ENCODE measurements around the gene RETREG1.

Gene RETREG1

GRCh38 chr5:16570121-16570815 is 46.5 kb downstream of the RETREG1 start:
- no peaks in the 10 kb centered on the region for H3K9me3 ChIP-seq (ENCODE audit: low read length)
- H3K36me3 ChIP-seq (ENCODE audit: insufficient read depth, low read length), result no peaks in the 10 kb centered on the region
- peaks cover 7% of the 10 kb centered on the region for H3K27me3 ChIP-seq (ENCODE audit: insufficient read depth, low read length)
- no peak overlapping the region for H3K4me3 ChIP-seq (ENCODE audit: low read length)
- H3K4me1 ChIP-seq (ENCODE audit: insufficient read depth, low read length), result peaks cover 2% of the 10 kb centered on the region
- no peak overlapping the region for H2AFZ ChIP-seq (ENCODE audit: low read depth, low read length)

GRCh38 chr5:16568875-16569580 is 47.8 kb downstream of the RETREG1 start:
- H3K27me3 ChIP-seq (ENCODE audit: insufficient read depth, low read length), result peaks cover 3% of the 10 kb centered on the region
- H3K36me3 ChIP-seq (ENCODE audit: insufficient read depth, low read length), result no peaks in the 10 kb centered on the region
- H3K4me3 ChIP-seq (ENCODE audit: low read length), result no peak overlapping the region
- no peaks in the 10 kb centered on the region for H3K9me3 ChIP-seq (ENCODE audit: low read length)
- H2AFZ ChIP-seq (ENCODE audit: low read depth, low read length), result no peak overlapping the region
- no peaks in the 10 kb centered on the region for H3K4me1 ChIP-seq (ENCODE audit: insufficient read depth, low read length)

GRCh38 chr5:16567365-16567764 is 49.4 kb downstream of the RETREG1 start:
- H3K4me3 ChIP-seq (ENCODE audit: low read length), result no peak overlapping the region
- no peaks in the 10 kb centered on the region for H3K36me3 ChIP-seq (ENCODE audit: insufficient read depth, low read length)
- H2AFZ ChIP-seq (ENCODE audit: low read depth, low read length), result no peak overlapping the region

GRCh38 chr5:16565118-16565517 is 51.7 kb downstream of the RETREG1 start:
- no peaks in the 10 kb centered on the region for H3K4me1 ChIP-seq (ENCODE audit: insufficient read depth, low read length)
- H3K27me3 ChIP-seq (ENCODE audit: insufficient read depth, low read length), result no peaks in the 10 kb centered on the region
- no peak overlapping the region for H3K4me3 ChIP-seq (ENCODE audit: low read length)
- H3K9me3 ChIP-seq (ENCODE audit: low read length), result no peaks in the 10 kb centered on the region
- H2AFZ ChIP-seq (ENCODE audit: low read depth, low read length), result no peak overlapping the region
- no peaks in the 10 kb centered on the region for H3K36me3 ChIP-seq (ENCODE audit: insufficient read depth, low read length)

More at GRCh38 chr5:16567365-16567764, 49.4 kb downstream of the RETREG1 start:
- Histone ChIP-seq H3K4me1 (ENCODE audit: insufficient read depth, low read length) (no peaks in the 10 kb centered on the region), H3K27me3 (ENCODE audit: insufficient read depth, low read length) (peaks cover 3% of the 10 kb centered on the region), H3K9me3 (ENCODE audit: low read length) (no peaks in the 10 kb centered on the region)

GRCh38 chr5:16564248-16564867 is 52.4 kb downstream of the RETREG1 start:
- no peaks in the 10 kb centered on the region for H3K9me3 ChIP-seq (ENCODE audit: low read length)

GRCh38 chr5:16563686-16564085 is 53.1 kb downstream of the RETREG1 start:
- Histone ChIP-seq H3K36me3 (ENCODE audit: insufficient read depth, low read length) (no peaks in the 10 kb centered on the region), H3K9me3 (ENCODE audit: low read length) (no peaks in the 10 kb centered on the region), H3K27me3 (ENCODE audit: insufficient read depth, low read length) (no peaks in the 10 kb centered on the region), H3K4me1 (ENCODE audit: insufficient read depth, low read length) (no peaks in the 10 kb centered on the region), H3K4me3 (ENCODE audit: low read length) (no peak overlapping the region), H2AFZ (ENCODE audit: low read depth, low read length) (no peak overlapping the region)

More at GRCh38 chr5:16564248-16564867, 52.4 kb downstream of the RETREG1 start:
- H3K4me1 ChIP-seq (ENCODE audit: insufficient read depth, low read length), result no peaks in the 10 kb centered on the region
- no peaks in the 10 kb centered on the region for H3K36me3 ChIP-seq (ENCODE audit: insufficient read depth, low read length)
- H2AFZ ChIP-seq (ENCODE audit: low read depth, low read length), result no peak overlapping the region
- no peaks in the 10 kb centered on the region for H3K27me3 ChIP-seq (ENCODE audit: insufficient read depth, low read length)
- no peak overlapping the region for H3K4me3 ChIP-seq (ENCODE audit: low read length)

- Histone ChIP-seq H3K4me1 (ENCODE audit: insufficient read depth, low read length) (peaks cover 6% of the 10 kb centered on the region), H2AFZ (ENCODE audit: low read depth, low read length) (no peak overlapping the region), H3K4me3 (ENCODE audit: low read length) (no peak overlapping the region), H3K9me3 (ENCODE audit: low read length) (no peaks in the 10 kb centered on the region), H3K36me3 (ENCODE audit: insufficient read depth, low read length) (no peaks in the 10 kb centered on the region), H3K27me3 (ENCODE audit: insufficient read depth, low read length) (no peaks in the 10 kb centered on the region)
Observed at GRCh38 chr5:16561660-16562059, 55.1 kb downstream of the RETREG1 start.

- Histone ChIP-seq H3K4me1 (ENCODE audit: insufficient read depth, low read length) (peaks cover 6% of the 10 kb centered on the region), H3K36me3 (ENCODE audit: insufficient read depth, low read length) (no peaks in the 10 kb centered on the region), H3K4me3 (ENCODE audit: low read length) (no peak overlapping the region)
Observed at GRCh38 chr5:16559702-16560101, 57.1 kb downstream of the RETREG1 start.

GRCh38 chr5:16558984-16559629 is 57.7 kb downstream of the RETREG1 start:
- H2AFZ ChIP-seq (ENCODE audit: low read depth, low read length), result no peak overlapping the region

More at GRCh38 chr5:16559702-16560101, 57.1 kb downstream of the RETREG1 start:
- Histone ChIP-seq H2AFZ (ENCODE audit: low read depth, low read length) (no peak overlapping the region), H3K27me3 (ENCODE audit: insufficient read depth, low read length) (no peaks in the 10 kb centered on the region), H3K9me3 (ENCODE audit: low read length) (no peaks in the 10 kb centered on the region)

GRCh38 chr5:16557477-16557876 is 59.3 kb downstream of the RETREG1 start:
- no peaks in the 10 kb centered on the region for H3K27me3 ChIP-seq (ENCODE audit: insufficient read depth, low read length)
- H3K4me1 ChIP-seq (ENCODE audit: insufficient read depth, low read length), result peaks cover 6% of the 10 kb centered on the region
- H3K9me3 ChIP-seq (ENCODE audit: low read length), result no peaks in the 10 kb centered on the region
- no peak overlapping the region for H3K4me3 ChIP-seq (ENCODE audit: low read length)
- no peaks in the 10 kb centered on the region for H3K36me3 ChIP-seq (ENCODE audit: insufficient read depth, low read length)
- H2AFZ ChIP-seq (ENCODE audit: low read depth, low read length), result no peak overlapping the region

More at GRCh38 chr5:16558984-16559629, 57.7 kb downstream of the RETREG1 start:
- Histone ChIP-seq H3K36me3 (ENCODE audit: insufficient read depth, low read length) (no peaks in the 10 kb centered on the region), H3K27me3 (ENCODE audit: insufficient read depth, low read length) (no peaks in the 10 kb centered on the region), H3K9me3 (ENCODE audit: low read length) (no peaks in the 10 kb centered on the region), H3K4me3 (ENCODE audit: low read length) (no peak overlapping the region), H3K4me1 (ENCODE audit: insufficient read depth, low read length) (peaks cover 6% of the 10 kb centered on the region)

- Histone ChIP-seq H2AFZ (ENCODE audit: low read depth, low read length) (no peak overlapping the region), H3K27me3 (ENCODE audit: insufficient read depth, low read length) (no peaks in the 10 kb centered on the region), H3K4me3 (ENCODE audit: low read length) (no peak overlapping the region), H3K36me3 (ENCODE audit: insufficient read depth, low read length) (no peaks in the 10 kb centered on the region), H3K4me1 (ENCODE audit: insufficient read depth, low read length) (peaks cover 6% of the 10 kb centered on the region), H3K9me3 (ENCODE audit: low read length) (no peaks in the 10 kb centered on the region)
Observed at GRCh38 chr5:16554110-16554509, 62.7 kb downstream of the RETREG1 start.

GRCh38 chr5:16552666-16553343 is 64.0 kb downstream of the RETREG1 start:
- H3K4me3 ChIP-seq (ENCODE audit: low read length), result no peak overlapping the region

More at GRCh38 chr5:16552666-16553343, 64.0 kb downstream of the RETREG1 start:
- Histone ChIP-seq H3K4me1 (ENCODE audit: insufficient read depth, low read length) (peaks cover 6% of the 10 kb centered on the region), H2AFZ (ENCODE audit: low read depth, low read length) (no peak overlapping the region), H3K27me3 (ENCODE audit: insufficient read depth, low read length) (no peaks in the 10 kb centered on the region), H3K9me3 (ENCODE audit: low read length) (no peaks in the 10 kb centered on the region), H3K36me3 (ENCODE audit: insufficient read depth, low read length) (no peaks in the 10 kb centered on the region)

Measured in neuron (in vitro differentiated cells).